OCI-LY7 (cell line): Measurements from ENCODE around the gene HORMAD2.

ENCODE experiments used
- CTCF ChIP-seq: fragments of 200-600 bp; sonication (generic); conservative IDR thresholded peaks from 2 replicates; pipeline ENCODE4 v1.5.1; 2014; ENCODE audit warnings: mild to moderate bottlenecking, antibody characterized with exemption, low read length, moderate library complexity, mixed read lengths
- EZH2phosphoT487 ChIP-seq: fragments of 200-600 bp; sonication (generic); IDR thresholded peaks from 2 replicates; pipeline ENCODE4 v1.6.1; 2018; ENCODE audit warnings: low read depth, borderline replicate concordance, mild to moderate bottlenecking, mixed run types, antibody characterized with exemption, low read length, moderate library complexity, mixed read lengths

GRCh38 chr22:30208631-30209603, 128.7 kb downstream of the HORMAD2 start:
- no peak for TF ChIP-seq CTCF
- no peak for TF ChIP-seq EZH2phosphoT487
